ENCODE results near the gene COTL1.
A peak's percentile ranks its signal among the peaks of the same experiment; 100 is the strongest.

Gene COTL1

DNA sequence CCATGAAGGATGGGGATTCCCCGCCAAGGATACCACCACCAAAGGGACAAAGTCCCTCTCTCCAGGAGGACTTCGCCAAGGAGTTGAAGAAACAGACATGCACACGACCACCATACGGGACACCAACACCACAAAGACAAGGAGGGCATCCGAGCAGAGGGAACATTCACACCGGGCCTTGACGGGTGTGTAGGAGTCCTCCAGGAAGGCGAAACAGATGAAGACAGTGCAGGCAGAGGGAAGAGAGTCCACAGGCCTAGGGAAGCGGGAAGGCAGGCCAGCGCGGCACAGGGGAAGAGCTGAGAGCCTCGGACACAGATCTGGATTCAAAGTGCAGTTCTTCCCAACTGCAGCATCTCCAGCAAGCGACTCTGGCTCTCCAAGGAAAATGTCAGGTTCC, 10.8 kb downstream of the COTL1 start:
- no peak for TF ChIP-seq CTCF (IDR thresholded peaks at IDR 0.05; ENCODE audit: low read depth, low read length)
- H3K4me3 ChIP-seq (ENCODE audit: low read depth, low read length) = no peak overlapping the region

DNA sequence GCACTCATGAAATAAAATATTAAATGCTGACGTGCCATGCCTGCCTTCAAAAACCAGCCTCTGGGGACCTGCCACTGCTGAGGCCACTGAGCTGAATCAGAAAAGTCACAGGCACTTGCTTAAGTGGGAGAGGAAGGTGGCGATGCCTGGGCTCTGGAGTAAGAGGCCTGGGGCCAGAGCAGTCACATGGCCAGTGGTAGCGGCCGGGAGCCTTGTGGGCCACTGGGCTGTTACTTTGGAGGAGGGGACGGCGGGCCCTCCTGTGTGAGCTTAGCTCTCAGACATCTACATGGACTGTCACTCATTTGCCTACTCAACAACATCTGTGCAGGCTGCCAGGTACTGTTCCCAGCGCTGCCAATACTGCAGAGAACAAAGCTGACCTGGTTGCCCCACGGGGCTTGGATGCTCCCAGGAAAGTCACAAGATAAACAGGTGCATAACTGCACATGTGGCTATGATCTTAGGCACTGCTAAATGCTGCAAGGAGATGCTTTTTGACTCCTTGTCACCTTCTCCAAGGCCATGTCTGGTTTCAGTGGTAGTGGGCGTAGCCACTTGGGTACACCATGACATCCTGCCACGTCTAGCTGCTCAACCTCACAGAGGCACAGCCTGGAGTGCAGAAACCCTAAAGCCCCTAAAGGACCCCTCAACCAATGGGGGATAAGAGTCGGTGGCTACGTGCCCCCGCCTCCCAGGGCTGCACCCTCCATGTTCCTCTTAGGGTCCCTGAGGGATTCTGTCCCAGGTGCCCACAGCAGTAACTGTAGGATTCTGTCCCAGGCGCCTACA, 11.6 kb downstream of the COTL1 start:
- no peak for TF ChIP-seq CTCF (IDR thresholded peaks at IDR 0.05; ENCODE audit: low read depth, low read length)
- H3K4me3 ChIP-seq (ENCODE audit: low read depth, low read length) = no peak overlapping the region

- H3K4me3 ChIP-seq (ENCODE audit: low read depth, low read length) = no peak overlapping the region
- no peak for TF ChIP-seq CTCF (IDR thresholded peaks at IDR 0.05; ENCODE audit: low read depth, low read length)
Measured at GRCh38 chr16:84605339-84605848, 12.5 kb downstream of the COTL1 start.

DNA sequence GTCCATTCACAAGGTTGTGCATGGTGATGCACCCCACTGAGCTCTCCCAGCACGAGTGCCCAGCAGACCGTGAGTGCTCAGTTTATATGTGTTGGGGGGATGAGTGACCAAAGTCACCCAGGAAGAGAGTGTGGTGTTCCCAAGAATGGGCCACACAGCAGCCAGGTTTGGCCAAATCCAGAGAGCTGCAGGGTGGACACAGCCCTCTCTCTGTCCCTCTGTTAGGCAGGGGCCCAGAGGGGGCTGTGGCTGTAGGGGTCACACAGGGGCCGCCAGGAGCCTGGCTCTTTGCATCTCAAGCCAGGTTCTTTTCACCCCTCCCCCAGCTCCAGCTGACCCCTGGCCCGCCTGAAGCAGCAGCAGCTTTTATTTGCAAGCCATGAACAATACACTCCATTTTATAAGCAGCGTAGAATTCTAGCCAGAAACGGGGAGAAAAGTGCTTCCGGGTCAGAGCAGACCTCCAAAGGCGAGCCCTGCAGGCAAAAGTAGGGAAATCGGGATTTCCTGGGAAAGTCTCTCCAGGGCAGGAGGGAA, 13.3 kb downstream of the COTL1 start:
- H3K4me3 ChIP-seq (ENCODE audit: low read depth, low read length) = no peak overlapping the region
- no peak for TF ChIP-seq CTCF (IDR thresholded peaks at IDR 0.05; ENCODE audit: low read depth, low read length)

GRCh38 chr16:84603940-84604339, 13.9 kb downstream of the COTL1 start:
- TF ChIP-seq CTCF (IDR thresholded peaks at IDR 0.05; ENCODE audit: low read depth, low read length) = no peak
- H3K4me3 ChIP-seq (ENCODE audit: low read depth, low read length) = no peak overlapping the region

DNA sequence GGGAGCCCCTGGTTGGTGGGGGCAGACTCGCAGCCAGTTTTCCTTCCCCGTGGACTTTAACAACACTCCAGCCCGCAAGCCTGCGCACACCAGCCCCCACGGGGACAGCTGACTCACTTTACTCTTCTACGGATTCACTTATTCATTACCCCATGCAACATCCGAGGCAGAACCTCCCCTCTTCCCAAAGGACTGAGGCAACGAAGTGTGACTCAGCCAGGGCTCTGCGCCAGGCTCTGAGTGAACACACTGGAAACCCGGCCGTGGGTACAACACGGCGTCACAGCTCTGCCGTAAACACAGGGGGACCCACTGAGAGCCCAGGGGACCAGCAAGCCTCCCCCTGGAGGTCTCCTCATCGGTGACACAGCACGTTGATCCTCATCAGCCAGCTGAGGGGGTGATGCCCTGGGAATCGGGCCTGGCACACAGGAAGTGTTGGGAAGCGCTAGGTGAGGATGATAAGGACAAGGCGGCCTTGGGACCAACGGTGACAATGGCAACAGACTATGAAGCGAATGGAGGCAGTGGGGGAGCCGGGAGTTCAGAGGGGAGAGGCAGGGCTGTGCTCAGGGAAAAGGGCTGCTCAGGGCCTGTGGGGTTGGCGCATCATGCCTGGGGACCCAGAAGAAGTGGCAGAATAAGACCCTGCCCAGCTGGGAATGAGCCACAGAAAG, 14.6 kb downstream of the COTL1 start:
- TF ChIP-seq CTCF (IDR thresholded peaks at IDR 0.05; ENCODE audit: low read depth, low read length) = no peak
- peak overlapping the region; percentile 44 for H3K4me3 ChIP-seq (ENCODE audit: low read depth, low read length)

Measured in WI38 (cell line).